ENCODE results near the gene C10orf71. TPM values are rescaled to one million over a fixed set of nuclear protein-coding genes. Genes with fewer than 3 reads are reported as not detected.

The C10orf71 gene
- total RNA-seq, 1 experiment from 2014 or later, result not detected

- no peak for DNase-seq (ENCODE audit: low spot score)
These were observed 33.4 kb downstream of the C10orf71 start for GRCh38 chr10:49332333-49332732.

DNA sequence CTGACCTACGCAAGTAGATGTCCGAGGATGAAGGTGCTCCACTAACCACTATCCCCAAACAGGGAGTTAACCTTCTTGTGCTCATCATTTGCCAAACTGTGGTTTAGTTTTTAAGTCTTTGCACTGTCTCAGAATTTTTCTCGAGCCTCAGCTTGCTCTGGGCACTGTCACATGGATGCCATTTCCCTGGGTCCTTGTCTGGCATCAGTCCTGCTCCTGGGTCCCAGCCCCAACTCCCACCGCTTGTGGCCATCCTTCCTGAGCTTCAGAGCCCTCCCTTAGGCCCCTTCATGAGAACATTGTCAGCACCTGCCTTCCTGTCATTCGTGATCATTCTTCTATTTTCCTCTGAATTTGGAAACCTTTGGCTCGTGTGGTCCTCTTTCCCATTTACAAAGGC lies 33.8 kb downstream of the C10orf71 start:
- DNase-seq (ENCODE audit: low spot score), result no peak

GRCh38 chr10:49333192-49333591 lies 34.2 kb downstream of the C10orf71 start:
- DNase-seq (ENCODE audit: low spot score), result no peak

- DNase-seq (ENCODE audit: low spot score), result no peak
These were observed 36.0 kb downstream of the C10orf71 start for GRCh38 chr10:49334964-49335363.

GRCh38 chr10:49335364-49335972 lies 36.5 kb downstream of the C10orf71 start:
- no peak for DNase-seq (ENCODE audit: low spot score)

GRCh38 chr10:49338604-49339003 lies 39.6 kb downstream of the C10orf71 start:
- DNase-seq (ENCODE audit: low spot score), result no peak

- DNase-seq (ENCODE audit: low spot score), result no peak
These were observed 45.9 kb downstream of the C10orf71 start for GRCh38 chr10:49344840-49345239.

DNA sequence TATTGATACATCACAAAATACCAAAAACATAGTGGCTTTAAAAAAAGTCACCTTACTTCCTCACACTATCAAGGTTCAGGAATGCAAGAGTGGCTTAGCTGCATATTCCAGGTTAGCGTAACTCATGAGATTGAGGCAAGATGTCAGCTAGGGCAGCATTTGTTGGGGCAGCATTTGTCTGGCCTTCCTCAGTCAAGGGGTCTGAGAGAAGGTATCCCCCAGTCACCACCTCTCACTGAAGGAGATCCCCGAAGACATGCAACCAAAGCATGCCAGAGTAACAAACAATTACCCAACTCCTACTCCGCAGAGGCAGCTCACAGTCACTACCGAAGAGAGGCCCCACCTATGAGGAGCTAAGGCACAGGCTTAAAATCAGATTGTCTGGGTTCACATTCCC lies 48.4 kb downstream of the C10orf71 start:
- DNase-seq (ENCODE audit: low spot score), result no peak

DNA sequence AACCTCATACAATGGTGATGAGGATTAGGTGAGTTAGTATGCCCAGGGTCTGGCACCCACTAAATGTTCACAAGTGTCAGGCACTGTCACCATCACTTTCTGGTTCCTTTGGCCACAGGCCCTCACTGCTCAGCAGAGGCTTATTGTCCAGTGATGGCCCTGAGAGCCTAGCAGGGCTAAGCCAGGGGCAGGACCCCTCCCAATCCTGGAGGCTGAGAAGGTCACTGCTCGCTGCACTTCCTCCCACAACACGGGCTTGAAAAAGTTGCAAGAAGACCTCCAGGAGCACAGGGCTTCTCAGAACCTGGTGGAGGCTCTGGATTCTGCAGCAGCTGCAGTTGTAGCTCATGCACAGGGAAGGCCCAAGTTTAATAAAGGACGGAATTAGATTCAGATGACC lies 48.9 kb downstream of the C10orf71 start:
- no peak for DNase-seq (ENCODE audit: low spot score)

DNA sequence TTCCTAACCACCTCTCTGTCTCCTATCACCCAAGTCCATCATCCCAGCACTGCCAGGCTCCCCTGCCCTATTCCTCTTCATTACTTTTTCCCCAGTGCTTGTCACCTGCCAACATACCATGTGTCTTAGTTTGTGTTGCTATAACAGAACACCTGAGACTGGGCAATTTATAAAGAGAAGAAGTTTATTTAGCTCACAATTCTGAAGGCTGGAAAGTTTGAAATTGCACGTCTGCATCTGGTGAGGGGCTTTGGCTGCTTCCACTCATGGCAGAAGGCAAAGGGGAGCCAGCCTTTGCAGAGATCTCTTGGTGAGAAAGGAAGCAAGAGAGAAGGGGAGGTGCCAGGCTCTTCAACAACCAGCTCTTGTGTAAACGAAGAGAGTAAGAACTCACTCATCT lies 49.6 kb downstream of the C10orf71 start:
- no peak for DNase-seq (ENCODE audit: low spot score)

- DNase-seq (ENCODE audit: low spot score), result no peak
These were observed 50.4 kb downstream of the C10orf71 start for GRCh38 chr10:49349390-49349789.

DNA sequence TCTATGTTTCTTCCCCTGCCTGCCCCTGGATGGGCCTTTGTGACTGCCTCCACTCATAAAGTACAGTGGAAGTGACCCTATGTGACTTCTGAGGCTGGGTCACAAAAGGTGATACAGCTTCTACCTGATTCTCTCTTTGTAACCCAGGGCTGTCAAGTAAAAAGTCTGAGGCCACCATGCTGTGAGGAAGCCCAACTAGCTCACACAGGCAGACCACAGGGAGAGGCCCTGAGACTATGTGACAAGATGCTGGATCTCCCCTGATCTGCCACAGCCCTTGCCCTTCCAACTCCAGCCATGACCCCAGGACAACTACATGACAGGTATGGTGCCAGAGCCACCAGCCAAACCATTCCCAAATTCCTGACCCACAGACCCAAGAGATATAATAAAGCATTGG lies 51.2 kb downstream of the C10orf71 start:
- no peak for DNase-seq (ENCODE audit: low spot score)

DNA sequence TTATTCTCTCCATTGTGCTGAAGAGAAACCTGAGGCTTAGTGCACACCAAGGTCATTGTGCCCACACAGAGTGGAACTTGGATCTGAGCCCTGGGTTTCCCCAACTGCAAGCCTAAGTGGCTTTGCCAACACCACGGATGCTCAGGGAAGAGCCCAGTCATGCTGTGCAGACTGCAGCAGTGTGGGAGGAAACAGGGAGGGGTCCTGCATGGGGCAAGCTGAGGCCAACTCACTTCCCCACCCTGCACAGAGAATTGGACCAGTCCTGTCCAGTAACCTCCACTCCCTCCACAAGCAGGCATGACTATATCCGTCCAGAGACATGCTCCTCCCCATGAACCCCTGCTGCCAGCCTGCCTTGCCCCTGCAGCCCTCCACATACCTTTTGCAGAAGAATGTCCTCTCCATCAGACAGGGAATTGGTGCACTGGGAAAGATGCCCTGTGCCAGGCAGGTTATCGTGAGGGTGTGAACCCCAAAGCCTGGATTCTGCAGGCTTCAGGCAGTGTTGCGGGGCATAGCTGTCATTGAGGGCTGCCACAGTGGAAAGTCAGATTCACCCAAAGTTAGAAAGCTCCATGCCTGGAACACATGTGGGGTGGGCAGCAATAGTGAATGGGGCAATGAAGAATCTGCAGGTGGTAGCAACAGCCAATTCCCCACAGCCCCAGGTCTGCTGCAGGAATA lies 52.0 kb downstream of the C10orf71 start:
- no peak for DNase-seq (ENCODE audit: low spot score)

- DNase-seq (ENCODE audit: low spot score), result no peak
These were observed 52.7 kb downstream of the C10orf71 start for GRCh38 chr10:49351669-49352068.

DNA sequence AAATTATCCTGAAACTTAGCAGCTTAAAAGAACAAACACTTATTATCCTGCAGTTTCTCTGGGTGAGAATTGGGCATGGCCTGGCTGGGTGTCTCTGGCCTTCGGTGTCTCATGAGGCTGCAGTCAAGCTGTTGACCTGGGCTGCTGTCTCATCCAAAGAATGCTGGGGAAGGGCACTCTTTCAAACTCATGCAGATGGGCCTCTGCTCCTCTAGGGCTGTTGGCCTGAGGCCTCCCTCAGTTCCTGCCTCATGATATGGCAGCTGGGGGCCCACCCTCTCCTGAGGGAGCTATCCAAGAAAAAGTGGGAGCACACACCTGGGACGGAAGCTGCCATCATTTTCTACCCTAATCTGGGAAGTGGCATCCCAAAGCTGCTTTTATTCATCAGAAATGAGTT lies 53.4 kb downstream of the C10orf71 start:
- no peak for DNase-seq (ENCODE audit: low spot score)

DNA sequence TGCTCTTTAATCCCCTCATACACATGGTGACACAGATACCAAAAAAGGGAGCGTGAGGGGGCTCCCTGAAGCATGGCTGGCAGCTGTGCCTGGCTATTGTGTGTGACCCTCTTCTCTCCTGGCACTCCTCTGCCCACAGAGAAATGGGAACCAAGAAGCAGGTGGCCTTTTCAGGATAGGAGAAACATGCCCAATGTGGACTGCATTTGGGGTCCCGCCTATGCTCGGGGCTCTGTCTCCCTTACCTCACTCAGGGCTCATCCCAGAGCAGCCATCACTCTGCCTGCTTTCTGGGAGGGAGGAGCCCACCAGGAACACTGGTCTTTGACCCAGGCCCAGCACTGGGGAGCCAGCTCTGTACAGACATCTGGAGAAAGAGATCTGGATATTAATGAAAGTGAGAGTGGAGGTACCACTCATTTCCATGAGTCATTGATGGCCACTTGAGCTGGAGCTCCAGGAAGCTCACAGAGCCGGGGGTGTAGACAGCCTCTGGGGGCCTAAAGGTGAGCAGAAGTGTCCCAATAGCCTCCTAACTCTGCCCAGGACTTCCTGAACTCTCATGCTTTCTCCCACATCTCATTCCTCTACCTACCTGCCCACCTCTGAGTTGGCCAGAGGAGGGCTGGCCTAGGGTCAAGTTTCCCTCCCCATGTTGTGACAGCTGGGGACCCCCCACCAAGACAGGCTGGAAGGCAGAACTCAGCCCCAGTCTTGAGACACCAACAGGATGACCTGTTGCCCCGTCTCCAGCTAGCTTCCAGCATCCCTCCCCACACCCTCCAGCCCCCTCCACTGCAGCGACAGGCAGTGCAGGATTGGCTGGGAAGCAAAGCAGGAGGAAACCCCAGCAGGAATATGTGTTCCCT lies 54.3 kb downstream of the C10orf71 start:
- DNase-seq (ENCODE audit: low spot score), result no peak

DNA sequence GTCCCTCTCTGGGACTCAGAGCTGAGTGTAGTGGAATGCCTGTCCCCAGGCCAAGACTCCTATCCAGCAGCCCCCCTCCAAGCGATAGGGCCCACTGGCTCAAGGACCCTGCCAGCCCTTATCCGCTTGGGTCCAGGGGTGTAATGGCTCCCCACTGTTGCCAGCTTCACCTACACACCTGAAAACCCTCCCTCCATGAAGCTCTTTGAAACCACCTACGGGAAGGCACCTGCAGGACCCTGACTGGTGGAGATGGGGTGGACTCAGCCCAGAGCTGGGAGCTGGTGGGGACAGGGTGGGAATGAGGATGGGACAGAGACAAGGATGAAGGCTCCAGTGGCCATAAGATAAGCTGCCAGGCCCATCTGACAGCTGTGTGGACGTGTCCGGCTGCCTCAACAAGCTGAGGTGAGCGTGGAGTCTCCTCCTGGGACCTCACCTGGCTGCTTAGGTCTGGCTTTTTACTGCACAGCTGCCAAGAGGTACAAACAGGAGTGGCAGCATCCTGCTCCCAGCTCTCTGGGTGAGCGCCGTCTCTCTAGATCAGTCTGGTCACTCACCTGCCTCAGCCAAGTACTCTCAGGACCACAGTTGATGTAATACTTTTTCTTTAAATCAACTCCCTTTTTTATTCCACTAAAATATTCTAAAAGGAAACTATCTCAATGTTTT lies 55.1 kb downstream of the C10orf71 start:
- no peak for DNase-seq (ENCODE audit: low spot score)

DNA sequence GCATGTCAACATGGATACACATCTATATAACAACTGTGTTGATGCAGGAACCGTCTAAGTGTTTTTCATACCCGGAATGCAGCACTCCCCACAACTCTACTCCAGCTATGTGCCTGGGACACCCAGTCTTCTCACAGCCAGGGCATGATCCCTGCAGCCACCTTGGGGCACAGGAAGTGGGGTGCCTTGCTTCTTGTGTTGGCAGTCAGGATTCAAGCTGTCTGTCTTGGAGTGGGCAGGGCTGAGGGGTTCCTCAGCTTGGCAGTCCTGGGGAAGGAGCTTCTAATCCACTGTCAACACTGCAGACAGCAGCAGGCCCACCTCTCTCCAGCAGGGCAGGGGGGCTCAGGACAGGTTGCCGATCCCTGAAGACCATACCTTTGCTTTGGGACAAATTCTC lies 55.6 kb downstream of the C10orf71 start:
- DNase-seq (ENCODE audit: low spot score), result no peak

DNA sequence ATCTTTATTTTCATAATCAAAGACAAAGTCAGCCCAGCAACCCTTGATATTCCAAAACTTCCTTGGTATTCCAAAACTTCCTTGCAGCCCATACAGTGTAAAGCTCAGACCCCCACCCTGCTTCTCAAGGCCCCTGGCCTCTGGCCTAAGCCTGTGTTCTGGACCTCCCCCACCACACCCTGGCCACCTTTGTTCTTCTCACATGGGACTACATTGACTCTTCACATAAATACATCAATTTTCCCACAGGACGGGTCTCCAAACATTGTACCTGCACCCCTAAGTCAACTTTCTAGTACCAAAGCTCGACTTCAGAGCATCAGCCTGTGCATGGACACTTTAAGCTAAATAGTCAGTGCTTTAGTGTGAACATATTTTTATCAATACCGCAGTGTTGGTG lies 56.3 kb downstream of the C10orf71 start:
- DNase-seq (ENCODE audit: low spot score), result no peak

GRCh38 chr10:49356181-49356580 lies 57.2 kb downstream of the C10orf71 start:
- no peak for DNase-seq (ENCODE audit: low spot score)

GRCh38 chr10:49356944-49357343 lies 58.0 kb downstream of the C10orf71 start:
- DNase-seq (ENCODE audit: low spot score), result no peak

- no peak for DNase-seq (ENCODE audit: low spot score)
These were observed 58.9 kb downstream of the C10orf71 start for GRCh38 chr10:49357910-49358309.
